Mesodermal cell (in vitro differentiated cells): ENCODE data around the gene PIK3CD.
"Not testable (repeated sequence)": the region's sequence is repeated elsewhere in the genome, so short reads cannot be mapped to it uniquely, and the experiment has no call there.

Experiments used
- H3K27ac ChIP-seq: 2 replicates; pipeline ENCODE4 v1.7.0; 2013; ENCODE audit warnings: mild to moderate bottlenecking, low read depth, low read length, moderate library complexity; ENCODE audit not compliant: severe bottlenecking
- H3K36me3 ChIP-seq: 2 replicates; pipeline ENCODE4 v1.7.1; 2013; ENCODE audit warnings: mild to moderate bottlenecking, low read length, moderate library complexity; ENCODE audit not compliant: control insufficient read depth, insufficient read depth
- H3K4me1 ChIP-seq: one replicate; pipeline ENCODE4 v1.7.1; 2013; ENCODE audit warnings: mild to moderate bottlenecking, low read length; ENCODE audit not compliant: insufficient read depth, control insufficient read depth, poor library complexity, severe bottlenecking
- H3K4me3 ChIP-seq: 2 replicates; pipeline ENCODE4 v1.7.0; 2013; ENCODE audit warnings: low read length, control low read depth, mild to moderate bottlenecking; ENCODE audit not compliant: insufficient read depth, poor library complexity, severe bottlenecking; ENCODE audit errors: extremely low read depth
- H3K9me3 ChIP-seq: 2 replicates; pipeline ENCODE4 v1.7.1; 2013; ENCODE audit warnings: mild to moderate bottlenecking, low read length, moderate library complexity; ENCODE audit not compliant: control insufficient read depth
- WGBS, 2 experiments: methylation state at CpG; one replicate each; pipeline ENCODE4 v1.1.5; 2013; ENCODE audit warnings: missing lambda C conversion rate in 2 of 2; ENCODE audit not compliant: insufficient coverage in 2 of 2; 5-methylcytosine and 5-hydroxymethylcytosine counted together

Gene PIK3CD

GRCh38 chr1:9657521-9658032 lies 6.0 kb downstream of the PIK3CD start:
- Histone ChIP-seq H3K4me3 (no peak overlapping the region), H3K9me3 (no peaks in the 10 kb centered on the region), H3K27ac (no peak overlapping the region), H3K36me3 (no peaks in the 10 kb centered on the region), H3K4me1 (no peaks in the 10 kb centered on the region)
- 75% methylated on average over 1 of the region's 2 CpGs; no CpG with 5 or more reads in 1 of the 2 experiments for WGBS, 2 experiments

DNA sequence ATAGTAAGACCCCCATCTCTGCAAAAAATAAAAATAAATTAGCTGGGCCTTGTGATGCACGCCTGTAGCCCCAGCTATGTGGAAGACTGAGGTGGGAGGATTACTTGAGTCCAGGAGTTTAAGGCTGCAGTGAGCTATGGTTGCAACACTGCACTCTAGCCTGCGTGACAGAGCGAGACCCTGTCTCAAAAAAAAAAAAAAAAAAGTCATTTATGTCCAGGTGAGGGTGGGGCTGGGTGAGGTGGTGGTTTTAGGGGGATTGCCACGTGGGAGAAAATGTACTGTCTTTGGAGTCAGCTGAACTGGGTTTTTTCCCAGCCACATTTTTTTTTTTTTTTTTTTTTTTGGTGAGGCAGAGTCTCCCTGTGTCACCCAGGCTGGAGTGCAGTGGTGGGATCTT lies 6.7 kb downstream of the PIK3CD start:
- Histone ChIP-seq H3K9me3 (no peaks in the 10 kb centered on the region), H3K36me3 (no peaks in the 10 kb centered on the region), H3K27ac (no peak overlapping the region), H3K4me3 (no peak overlapping the region), H3K4me1 (no peaks in the 10 kb centered on the region)
- WGBS, 2 experiments: 78 to 87% methylated on average over 2 to 3 of the region's 4 CpGs

- H3K27ac ChIP-seq: no peak overlapping the region
- no peaks in the 10 kb centered on the region for H3K9me3 ChIP-seq
- H3K4me3 ChIP-seq: no peak overlapping the region
- H3K4me1 ChIP-seq: no peaks in the 10 kb centered on the region
- 91 to 94% methylated on average over 3 of the region's 5 CpGs for WGBS, 2 experiments
- no peaks in the 10 kb centered on the region for H3K36me3 ChIP-seq
Observed at GRCh38 chr1:9659328-9659727, 7.8 kb downstream of the PIK3CD start.

GRCh38 chr1:9663257-9663656 lies 11.7 kb downstream of the PIK3CD start:
- Histone ChIP-seq H3K9me3 (no peaks in the 10 kb centered on the region), H3K4me3 (no peak overlapping the region), H3K36me3 (no peaks in the 10 kb centered on the region), H3K4me1 (no peaks in the 10 kb centered on the region), H3K27ac (no peak overlapping the region)
- WGBS, 2 experiments: 79 to 100% methylated on average over 2 to 5 of the region's 6 CpGs

GRCh38 chr1:9665193-9665592 lies 13.7 kb downstream of the PIK3CD start:
- no peaks in the 10 kb centered on the region for H3K36me3 ChIP-seq
- H3K27ac ChIP-seq: no peak overlapping the region
- WGBS, 2 experiments: 95 to 96% methylated on average over 3 to 9 of the region's 9 CpGs
- H3K4me1 ChIP-seq: no peaks in the 10 kb centered on the region
- no peak overlapping the region for H3K4me3 ChIP-seq
- H3K9me3 ChIP-seq: no peaks in the 10 kb centered on the region

DNA sequence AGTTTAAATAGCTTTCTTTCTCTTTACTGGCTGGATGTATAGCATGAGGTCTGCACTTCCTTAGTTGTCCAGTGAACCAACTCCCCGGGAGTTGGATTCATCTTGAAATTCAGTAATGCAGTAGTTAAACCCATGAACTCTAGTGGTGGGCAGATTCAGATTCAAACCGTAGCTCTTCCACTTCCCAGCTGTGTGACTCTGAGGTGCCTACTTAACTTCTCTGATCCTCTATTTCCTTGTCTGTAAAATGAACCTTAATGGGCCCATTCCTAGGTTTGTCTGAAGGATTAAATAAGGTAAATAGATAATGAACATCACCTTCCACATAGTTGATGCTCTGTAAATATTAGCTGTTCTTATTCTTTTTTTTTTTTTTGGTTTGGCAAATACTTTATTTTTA lies 16.5 kb downstream of the PIK3CD start:
- WGBS, 2 experiments: 76 to 80% methylated on average over 1 to 2 of the region's 2 CpGs
- no peak overlapping the region for H3K27ac ChIP-seq

GRCh38 chr1:9670085-9670484 lies 18.6 kb downstream of the PIK3CD start:
- no peaks in the 10 kb centered on the region for H3K36me3 ChIP-seq
- no peak overlapping the region for H3K4me3 ChIP-seq
- H3K4me1 ChIP-seq: no peaks in the 10 kb centered on the region
- WGBS, 2 experiments: 94 to 95% methylated on average over 2 of the region's 2 CpGs
- H3K9me3 ChIP-seq: no peaks in the 10 kb centered on the region
- H3K27ac ChIP-seq: no peak overlapping the region

More for the DNA sequence above, 16.5 kb downstream of the PIK3CD start:
- H3K4me1 ChIP-seq: no peaks in the 10 kb centered on the region
- H3K36me3 ChIP-seq: no peaks in the 10 kb centered on the region
- no peak overlapping the region for H3K4me3 ChIP-seq
- H3K9me3 ChIP-seq: no peaks in the 10 kb centered on the region

- 89 to 94% methylated on average over 4 to 8 of the region's 8 CpGs for WGBS, 2 experiments
- H3K27ac ChIP-seq: no peak overlapping the region
- H3K9me3 ChIP-seq: no peaks in the 10 kb centered on the region
- H3K36me3 ChIP-seq: no peaks in the 10 kb centered on the region
- H3K4me1 ChIP-seq: no peaks in the 10 kb centered on the region
- H3K4me3 ChIP-seq: no peak overlapping the region
Observed at GRCh38 chr1:9671377-9672140, 20.0 kb downstream of the PIK3CD start.

- H3K9me3 ChIP-seq: no peaks in the 10 kb centered on the region
- no peaks in the 10 kb centered on the region for H3K36me3 ChIP-seq
- no peak overlapping the region for H3K27ac ChIP-seq
- 97 to 100% methylated on average over 1 to 2 of the region's 5 CpGs for WGBS, 2 experiments
- H3K4me1 ChIP-seq: no peaks in the 10 kb centered on the region
- no peak overlapping the region for H3K4me3 ChIP-seq
Observed at GRCh38 chr1:9672444-9672843, 20.9 kb downstream of the PIK3CD start.

DNA sequence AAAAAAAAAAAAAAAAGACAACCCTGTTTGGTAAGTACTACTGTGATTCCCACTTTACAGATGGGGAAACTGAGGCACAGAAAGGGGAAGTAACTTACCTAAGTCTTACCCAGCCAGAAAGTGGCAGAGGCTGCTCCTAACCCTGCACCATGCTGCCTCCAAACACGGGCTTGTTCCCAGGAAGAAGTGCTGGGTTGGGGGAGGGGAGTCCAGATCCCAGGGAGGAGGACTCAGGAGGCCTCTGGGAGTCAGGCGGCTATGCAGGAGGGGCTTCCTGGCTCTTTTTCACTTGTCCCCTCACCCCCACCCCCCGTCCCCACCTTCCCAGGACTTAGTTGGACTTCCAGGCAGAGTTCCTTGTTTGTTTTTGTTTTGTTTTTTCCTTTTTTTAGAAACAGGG lies 23.9 kb downstream of the PIK3CD start:
- no CpG with 5 or more reads among the region's 3 CpGs for WGBS, 2 experiments
- H3K4me3 ChIP-seq: no peak overlapping the region
- no peak overlapping the region for H3K27ac ChIP-seq
- no peaks in the 10 kb centered on the region for H3K9me3 ChIP-seq
- H3K4me1 ChIP-seq: no peaks in the 10 kb centered on the region
- no peaks in the 10 kb centered on the region for H3K36me3 ChIP-seq

DNA sequence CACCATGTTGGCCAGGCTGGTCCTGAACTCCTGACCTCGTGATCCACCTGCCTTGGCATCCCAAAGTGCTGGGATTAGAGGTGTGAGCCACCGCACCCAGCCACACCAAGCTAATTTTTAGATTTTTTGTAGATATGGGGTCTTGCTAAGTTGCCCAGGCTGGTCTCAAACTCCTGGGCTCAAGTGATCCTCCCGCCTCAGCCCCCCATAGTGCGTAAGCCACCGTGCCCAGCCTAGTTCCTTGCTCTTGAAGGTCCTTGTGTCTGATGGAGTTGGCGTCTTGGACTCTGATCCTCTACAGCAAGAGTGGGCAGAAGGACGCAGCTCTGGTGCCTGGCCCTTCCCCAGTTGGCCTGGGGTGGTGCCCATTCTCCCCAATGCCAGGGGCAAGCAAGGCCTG lies 24.6 kb downstream of the PIK3CD start:
- H3K27ac ChIP-seq, H3K4me1 ChIP-seq, H3K4me3 ChIP-seq, H3K9me3 ChIP-seq, H3K36me3 ChIP-seq: not testable (repeated sequence)
- 93 to 100% methylated on average over 2 to 5 of the region's 7 CpGs for WGBS, 2 experiments
